ENCODE measurements around the gene LZTR1. TPM values are rescaled to one million over a fixed set of nuclear protein-coding genes. Genes with fewer than 3 reads are reported as not detected.

LZTR1 gene
- total RNA-seq, 2 donors from 2014 or later = 31.6 to 61.7 TPM

- H3K9me3 ChIP-seq = no peaks in the 10 kb centered on the region
- DNase-seq = no peak
- TF ChIP-seq CTCF (IDR thresholded peaks at IDR 0.05) = no peak
- peak overlapping the region in 1 of 2 donors; percentile 49 for H3K9ac ChIP-seq (ENCODE audit: low read depth in 2 of 2, low read length in 2 of 2)
- no peaks in the 10 kb centered on the region for H3K27me3 ChIP-seq
- no peak overlapping the region for H3K27ac ChIP-seq
- no peaks in the 10 kb centered on the region for H3K36me3 ChIP-seq
- peaks cover 9% of the 10 kb centered on the region for H3K4me1 ChIP-seq
- intact Hi-C loops (cut with DNase I) = loop anchor here (10.0 kb wide), 1 partner anchor 89 kb away; no protein-coding TSS in a partner anchor
- no peak overlapping the region for H3K4me3 ChIP-seq
Observed at GRCh38 chr22:20963201-20964052, 18.7 kb upstream of the LZTR1 start.

GRCh38 chr22:20964090-20964798, 17.9 kb upstream of the LZTR1 start:
- intact Hi-C loops (cut with DNase I) = loop anchor here (10.0 kb wide), 1 partner anchor 89 kb away; no protein-coding TSS in a partner anchor
- Histone ChIP-seq H3K9me3 (no peaks in the 10 kb centered on the region), H3K36me3 (no peaks in the 10 kb centered on the region), H3K9ac (ENCODE audit: low read depth in 2 of 2, low read length in 2 of 2) (peak overlapping the region; percentile 49 to 66), H3K4me3 (peak overlapping the region; percentile 50), H3K4me1 (peaks cover 3% of the 10 kb centered on the region), H3K27me3 (no peaks in the 10 kb centered on the region), H3K27ac (no peak overlapping the region)
- no peak for TF ChIP-seq CTCF (IDR thresholded peaks at IDR 0.05)
- DNase-seq = no peak

- peak overlapping the region; percentile 50 for H3K4me3 ChIP-seq
- H3K27me3 ChIP-seq = no peaks in the 10 kb centered on the region
- intact Hi-C loops (cut with DNase I) = loop anchor here (10.0 kb wide), 1 partner anchor 90 kb away; no protein-coding TSS in a partner anchor
- no peaks in the 10 kb centered on the region for H3K9me3 ChIP-seq
- no peak overlapping the region for H3K27ac ChIP-seq
- no peak for TF ChIP-seq CTCF (IDR thresholded peaks at IDR 0.05)
- no peaks in the 10 kb centered on the region for H3K36me3 ChIP-seq
- DNase-seq = no peak
- peaks cover 3% of the 10 kb centered on the region for H3K4me1 ChIP-seq
- H3K9ac ChIP-seq (ENCODE audit: low read depth in 2 of 2, low read length in 2 of 2) = peak overlapping the region; percentile 49 to 66
Observed at GRCh38 chr22:20964799-20965103, 17.3 kb upstream of the LZTR1 start.

- no peak for TF ChIP-seq CTCF (IDR thresholded peaks at IDR 0.05)
- Histone ChIP-seq H3K36me3 (no peaks in the 10 kb centered on the region), H3K4me3 (peak overlapping the region; percentile 50), H3K27ac (peak overlapping the region; percentile 87), H3K9me3 (no peaks in the 10 kb centered on the region), H3K27me3 (no peaks in the 10 kb centered on the region), H3K9ac (ENCODE audit: low read depth in 2 of 2, low read length in 2 of 2) (peak overlapping the region; percentile 88), H3K4me1 (peaks cover 3% of the 10 kb centered on the region)
- intact Hi-C loops (cut with DNase I) = loop anchor here (10.0 kb wide), 1 partner anchor 90 kb away; no protein-coding TSS in a partner anchor
- peak; percentile 55 for DNase-seq
Observed at GRCh38 chr22:20965104-20965887, 16.8 kb upstream of the LZTR1 start.
